ENCODE data around the gene MXD1.
"Not testable (repeated sequence)": the region's sequence is repeated elsewhere in the genome, so short reads cannot be mapped to it uniquely, and the experiment has no call there.

MXD1 gene

DNA sequence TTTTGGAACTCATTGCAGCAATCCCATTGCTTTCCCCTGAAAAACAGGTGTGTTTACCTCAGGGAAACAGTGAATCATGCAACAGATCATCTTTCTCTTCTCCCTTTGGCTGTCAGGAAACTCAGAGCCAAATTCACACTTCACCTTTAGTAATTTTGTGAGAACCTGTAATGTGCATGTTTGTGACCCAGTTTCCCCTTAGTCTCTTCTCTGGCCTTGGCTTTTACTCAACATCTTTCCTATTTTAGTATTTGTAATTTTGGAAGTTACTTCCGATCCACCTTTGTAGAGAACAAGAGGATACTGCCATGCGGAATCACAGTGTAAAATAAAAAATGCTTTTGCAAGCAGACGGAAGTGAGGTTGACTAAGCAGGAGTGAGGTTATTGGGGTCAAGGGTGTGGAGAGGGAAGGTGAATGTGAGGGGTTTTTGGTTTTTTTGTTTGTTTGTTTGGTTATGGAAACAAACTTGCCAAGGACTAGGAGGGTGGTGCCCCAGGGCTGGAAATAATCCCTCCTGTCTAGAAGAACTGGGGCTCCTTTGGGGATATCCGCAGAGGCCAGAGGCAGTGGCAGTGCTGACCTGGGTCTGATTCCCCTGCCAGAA lies 32.5 kb downstream of the MXD1 start:
- DNase-seq (ENCODE audit: low read depth), result no peak
- no peak overlapping the region for H3K4me3 ChIP-seq (ENCODE audit: low read length)
- TF ChIP-seq, protein P1, sequence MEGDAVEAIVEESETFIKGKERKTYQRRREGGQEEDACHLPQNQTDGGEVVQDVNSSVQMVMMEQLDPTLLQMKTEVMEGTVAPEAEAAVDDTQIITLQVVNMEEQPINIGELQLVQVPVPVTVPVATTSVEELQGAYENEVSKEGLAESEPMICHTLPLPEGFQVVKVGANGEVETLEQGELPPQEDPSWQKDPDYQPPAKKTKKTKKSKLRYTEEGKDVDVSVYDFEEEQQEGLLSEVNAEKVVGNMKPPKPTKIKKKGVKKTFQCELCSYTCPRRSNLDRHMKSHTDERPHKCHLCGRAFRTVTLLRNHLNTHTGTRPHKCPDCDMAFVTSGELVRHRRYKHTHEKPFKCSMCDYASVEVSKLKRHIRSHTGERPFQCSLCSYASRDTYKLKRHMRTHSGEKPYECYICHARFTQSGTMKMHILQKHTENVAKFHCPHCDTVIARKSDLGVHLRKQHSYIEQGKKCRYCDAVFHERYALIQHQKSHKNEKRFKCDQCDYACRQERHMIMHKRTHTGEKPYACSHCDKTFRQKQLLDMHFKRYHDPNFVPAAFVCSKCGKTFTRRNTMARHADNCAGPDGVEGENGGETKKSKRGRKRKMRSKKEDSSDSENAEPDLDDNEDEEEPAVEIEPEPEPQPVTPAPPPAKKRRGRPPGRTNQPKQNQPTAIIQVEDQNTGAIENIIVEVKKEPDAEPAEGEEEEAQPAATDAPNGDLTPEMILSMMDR (conservative IDR thresholded peaks at IDR 0.05; ENCODE audit: low read length), result no peak

DNA sequence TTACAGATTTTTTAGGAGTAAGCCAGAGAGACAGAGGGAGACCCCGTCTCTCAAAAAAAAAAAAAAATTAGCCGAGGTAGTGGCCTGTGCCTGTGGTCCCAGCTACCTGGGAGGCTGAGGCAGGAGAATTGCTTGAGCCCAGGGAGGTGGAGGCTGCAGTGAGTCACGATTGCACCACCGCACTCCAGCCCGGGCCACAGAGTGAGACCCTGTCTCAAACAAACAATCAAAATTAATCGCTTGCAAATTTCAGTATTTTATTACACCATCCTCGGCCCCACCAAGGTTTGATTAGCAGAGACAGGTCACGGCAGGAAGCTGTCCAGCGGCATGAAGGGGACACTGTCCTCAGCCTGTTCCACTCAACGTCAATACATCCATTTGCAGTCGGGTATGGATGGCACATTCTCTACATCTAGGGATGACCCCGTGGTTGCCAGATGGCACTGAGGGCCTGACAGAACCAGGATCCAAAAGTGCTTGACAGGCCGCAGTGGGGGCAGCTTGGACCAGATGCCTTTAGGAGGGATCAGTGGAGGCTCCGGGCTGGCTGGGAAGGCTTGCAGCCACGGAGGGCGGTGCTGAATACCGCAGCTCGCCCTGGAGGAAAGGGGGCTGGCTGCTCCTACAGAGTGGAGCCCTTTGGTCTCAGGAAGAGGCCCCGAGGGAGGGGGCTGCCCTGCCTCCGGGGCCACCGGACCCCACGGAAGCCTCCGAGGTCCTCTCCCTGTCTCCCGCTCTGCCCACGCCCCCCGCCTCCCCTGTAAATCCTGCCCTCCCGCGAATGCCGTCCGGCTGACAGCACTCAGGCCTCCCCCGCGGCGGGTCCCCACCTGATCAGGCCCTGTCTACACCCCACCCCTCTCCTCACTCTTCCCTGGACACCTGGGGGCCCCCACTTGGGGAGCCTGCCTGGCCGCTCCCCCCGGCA lies 33.4 kb downstream of the MXD1 start:
- peak overlapping the region; percentile 24 for H3K4me3 ChIP-seq (ENCODE audit: low read length)
- TF ChIP-seq, protein P1 (conservative IDR thresholded peaks at IDR 0.05; ENCODE audit: low read length), result no peak
- peak; percentile 21 for DNase-seq (ENCODE audit: low read depth)

DNA sequence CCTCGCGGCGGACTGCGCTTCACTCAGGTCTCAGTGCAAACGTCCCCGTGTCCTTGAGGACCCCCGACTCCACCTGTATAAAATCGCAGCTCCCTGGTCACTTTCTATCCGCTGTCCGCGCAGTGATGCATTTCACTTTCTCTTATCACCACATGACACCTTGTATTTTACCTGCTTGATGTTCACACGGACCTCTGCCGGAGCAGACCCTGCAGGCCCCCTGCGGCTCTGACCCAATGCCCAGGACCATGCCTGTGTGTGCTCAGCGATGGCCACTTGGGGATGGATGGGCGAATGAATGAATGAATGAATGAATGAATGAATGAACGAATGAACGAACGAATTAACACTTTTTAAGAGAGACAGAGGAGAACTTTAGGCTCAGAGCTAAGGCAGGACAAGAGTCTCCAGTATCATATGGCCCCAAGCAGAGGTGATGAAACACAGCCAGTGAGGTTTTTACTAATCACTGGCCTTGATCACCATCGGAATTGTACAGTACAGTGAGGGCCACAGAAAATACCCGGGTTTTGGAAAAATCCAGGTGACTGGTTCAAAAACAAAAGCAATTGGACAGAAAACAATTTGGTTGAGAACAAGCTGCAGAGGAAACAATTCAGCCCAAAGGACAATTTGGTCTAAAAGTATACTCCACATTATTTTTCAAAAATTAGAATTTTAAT lies 34.2 kb downstream of the MXD1 start:
- DNase-seq (ENCODE audit: low read depth), result no peak
- no peak overlapping the region for H3K4me3 ChIP-seq (ENCODE audit: low read length)

DNA sequence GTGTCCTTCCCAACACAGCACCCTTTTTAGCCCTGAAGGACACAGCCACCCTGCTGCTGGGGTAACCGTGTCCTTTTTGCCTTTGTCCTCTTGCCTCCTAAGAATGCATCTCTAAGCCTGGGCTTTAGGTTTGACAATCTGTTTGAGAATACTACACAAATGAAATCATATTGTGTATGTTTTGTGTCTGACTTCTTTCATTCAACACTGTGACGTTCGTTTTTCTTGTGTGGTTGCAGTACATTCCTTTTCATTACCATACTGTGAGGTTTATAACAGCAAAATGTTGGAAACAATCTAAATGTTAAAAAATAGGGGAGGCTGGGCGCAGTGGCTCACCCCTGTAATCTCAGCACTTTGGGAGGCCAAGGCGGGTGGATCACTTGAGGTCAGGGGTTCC lies 35.3 kb downstream of the MXD1 start:
- TF ChIP-seq, protein P1 (conservative IDR thresholded peaks at IDR 0.05; ENCODE audit: low read length), result no peak
- no peak overlapping the region for H3K4me3 ChIP-seq (ENCODE audit: low read length)
- no peak for DNase-seq (ENCODE audit: low read depth)

More for the DNA sequence above, 34.2 kb downstream of the MXD1 start:
- TF ChIP-seq, protein P1 (conservative IDR thresholded peaks at IDR 0.05; ENCODE audit: low read length), result no peak

DNA sequence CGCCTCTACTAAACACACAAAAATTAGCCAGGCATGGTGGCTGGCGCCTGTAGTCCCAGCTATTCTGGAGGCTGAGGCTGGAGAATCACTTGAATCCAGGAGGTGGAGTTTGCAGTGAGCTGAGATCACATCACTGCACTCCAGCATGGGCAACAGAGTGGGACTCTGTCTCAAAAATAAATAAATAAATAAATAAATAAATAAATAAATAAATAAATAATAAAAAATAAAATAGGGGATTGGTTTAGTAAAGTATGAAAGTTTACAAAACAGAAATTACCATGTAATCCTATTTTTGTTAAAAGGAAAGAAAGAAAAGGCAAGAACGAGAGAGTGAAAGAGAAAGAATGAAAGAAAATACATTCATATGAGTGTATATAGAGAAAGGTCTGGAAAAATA lies 35.8 kb downstream of the MXD1 start:
- not testable (repeated sequence) for H3K4me3 ChIP-seq (ENCODE audit: low read length); DNase-seq (ENCODE audit: low read depth)

DNA sequence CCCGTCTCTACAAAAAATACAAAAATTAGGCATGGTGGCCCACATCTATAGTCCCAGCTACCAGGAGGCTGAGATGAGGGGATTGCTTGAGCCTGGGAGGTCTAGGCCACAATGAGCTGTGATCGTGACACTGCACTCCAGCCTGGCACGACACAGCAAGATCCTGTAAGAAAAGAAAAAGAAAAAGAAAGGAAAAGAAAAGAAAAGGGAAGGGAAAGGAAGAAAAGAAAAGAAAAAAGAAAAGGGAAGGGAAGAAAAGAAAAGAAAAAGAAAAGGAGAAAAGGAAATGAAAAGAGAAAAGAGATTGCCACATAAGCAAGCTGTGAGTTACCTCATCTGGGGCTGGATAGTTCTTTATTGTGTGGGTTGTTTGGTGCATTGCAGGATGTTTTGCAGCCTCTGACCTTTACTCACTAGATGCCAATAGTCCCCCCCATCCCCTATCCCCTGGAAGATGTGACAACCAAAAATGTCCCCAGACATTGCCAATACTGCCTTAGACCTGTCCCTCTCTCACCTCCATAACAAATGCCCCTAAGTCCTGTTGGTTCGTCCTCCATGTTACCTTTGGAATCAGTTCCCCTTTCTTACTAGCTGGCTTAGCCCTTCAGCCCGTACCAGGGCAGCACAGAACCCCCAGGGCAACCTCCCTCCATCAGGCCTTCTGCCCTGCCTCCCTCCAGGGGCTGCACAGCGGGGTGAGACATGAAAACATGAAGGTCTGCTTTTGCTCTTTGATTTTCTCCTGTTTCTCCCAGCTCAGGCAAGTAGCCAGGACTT lies 37.6 kb downstream of the MXD1 start:
- TF ChIP-seq, protein P1 (conservative IDR thresholded peaks at IDR 0.05; ENCODE audit: low read length), result no peak
- DNase-seq (ENCODE audit: low read depth), result no peak
- no peak overlapping the region for H3K4me3 ChIP-seq (ENCODE audit: low read length)

DNA sequence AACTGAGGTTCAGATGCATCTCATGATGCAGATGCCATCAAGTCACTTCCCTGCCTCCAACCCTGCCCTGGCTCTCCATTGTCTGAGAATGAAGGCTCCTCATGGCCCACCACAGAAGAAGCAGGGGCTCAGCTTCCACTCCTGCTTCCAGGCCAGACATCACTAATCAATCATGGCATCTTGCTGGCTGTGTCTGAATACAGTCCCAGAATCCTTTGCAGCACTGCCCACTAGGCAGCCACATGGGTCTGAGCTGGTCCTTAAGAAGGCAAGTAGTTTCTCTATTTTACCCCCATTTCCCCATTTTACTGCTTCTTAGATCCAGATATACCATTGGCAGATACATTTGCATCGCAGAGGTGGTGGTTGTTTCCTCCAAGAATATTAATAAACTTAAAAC lies 39.2 kb downstream of the MXD1 start:
- no peak overlapping the region for H3K4me3 ChIP-seq (ENCODE audit: low read length)
- DNase-seq (ENCODE audit: low read depth), result no peak
- TF ChIP-seq, protein P1 (conservative IDR thresholded peaks at IDR 0.05; ENCODE audit: low read length), result no peak

Measured in AG10803 (cell line).